ENCODE measurements around the gene SLPI.

GRCh38 chr20:45283551-45284057 is 29.2 kb upstream of the SLPI start:
- TF ChIP-seq, protein P1, sequence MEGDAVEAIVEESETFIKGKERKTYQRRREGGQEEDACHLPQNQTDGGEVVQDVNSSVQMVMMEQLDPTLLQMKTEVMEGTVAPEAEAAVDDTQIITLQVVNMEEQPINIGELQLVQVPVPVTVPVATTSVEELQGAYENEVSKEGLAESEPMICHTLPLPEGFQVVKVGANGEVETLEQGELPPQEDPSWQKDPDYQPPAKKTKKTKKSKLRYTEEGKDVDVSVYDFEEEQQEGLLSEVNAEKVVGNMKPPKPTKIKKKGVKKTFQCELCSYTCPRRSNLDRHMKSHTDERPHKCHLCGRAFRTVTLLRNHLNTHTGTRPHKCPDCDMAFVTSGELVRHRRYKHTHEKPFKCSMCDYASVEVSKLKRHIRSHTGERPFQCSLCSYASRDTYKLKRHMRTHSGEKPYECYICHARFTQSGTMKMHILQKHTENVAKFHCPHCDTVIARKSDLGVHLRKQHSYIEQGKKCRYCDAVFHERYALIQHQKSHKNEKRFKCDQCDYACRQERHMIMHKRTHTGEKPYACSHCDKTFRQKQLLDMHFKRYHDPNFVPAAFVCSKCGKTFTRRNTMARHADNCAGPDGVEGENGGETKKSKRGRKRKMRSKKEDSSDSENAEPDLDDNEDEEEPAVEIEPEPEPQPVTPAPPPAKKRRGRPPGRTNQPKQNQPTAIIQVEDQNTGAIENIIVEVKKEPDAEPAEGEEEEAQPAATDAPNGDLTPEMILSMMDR (IDR thresholded peaks at IDR 0.05 in 4 of 5, conservative IDR thresholded peaks at IDR 0.05 in 1 of 5): no peak
- TF ChIP-seq POLR2A (IDR thresholded peaks at IDR 0.05): no peak
